Osteocyte (in vitro differentiated cells): Measurements from ENCODE around the gene NDRG2. TPM values are rescaled to one million over a fixed set of nuclear protein-coding genes. Genes with fewer than 3 reads are reported as not detected.

ENCODE experiments used
- DNase-seq: peaks from one replicate; pipeline ENCODE4 v3.0.0; 2021; ENCODE audit warnings: mixed read lengths; ENCODE audit not compliant: unreplicated experiment; ENCODE audit errors: extremely low spot score
- H3K27ac Mint-ChIP-seq: one replicate; pipeline ENCODE4 v1.8.0; 2021; ENCODE audit warnings: mild to moderate bottlenecking, mixed read lengths; ENCODE audit not compliant: unreplicated experiment
- H3K27me3 Mint-ChIP-seq: one replicate; pipeline ENCODE4 v1.8.0; 2021; ENCODE audit warnings: mixed read lengths; ENCODE audit not compliant: unreplicated experiment
- H3K36me3 Mint-ChIP-seq: one replicate; pipeline ENCODE4 v1.8.0; 2021; ENCODE audit warnings: mixed read lengths; ENCODE audit not compliant: unreplicated experiment
- H3K4me1 Mint-ChIP-seq: one replicate; pipeline ENCODE4 v1.8.0; 2021; ENCODE audit warnings: mixed read lengths; ENCODE audit not compliant: unreplicated experiment
- H3K4me3 Mint-ChIP-seq: one replicate; pipeline ENCODE4 v1.8.0; 2021; ENCODE audit warnings: mild to moderate bottlenecking, moderate library complexity, mixed read lengths; ENCODE audit not compliant: unreplicated experiment
- H3K9me3 Mint-ChIP-seq: one replicate; pipeline ENCODE4 v1.8.0; 2021; ENCODE audit warnings: mixed read lengths; ENCODE audit not compliant: unreplicated experiment
- microRNA-seq: library from miRNA; unstranded; fragments of <30 nt; microRNA quantifications from one replicate; pipeline ENCODE4 v1.1.0, GENCODE V29; 2020; ENCODE audit not compliant: unreplicated experiment
- total RNA-seq: library from RNA; stranded (reverse); gene quantifications from 2 replicates; pipeline ENCODE4 v1.2.1, GENCODE V29; 2021
- TF ChIP-seq, protein P1 (sequence below): fragments of 200-600 bp; sonication (generic); IDR thresholded peaks from 2 replicates; pipeline ENCODE4 v1.5.0; 2021; ENCODE audit warnings: antibody characterized with exemption, mild to moderate bottlenecking, moderate library complexity

The NDRG2 gene
- total RNA-seq, 1 donor from 2014 or later: 8.6 TPM

DNA sequence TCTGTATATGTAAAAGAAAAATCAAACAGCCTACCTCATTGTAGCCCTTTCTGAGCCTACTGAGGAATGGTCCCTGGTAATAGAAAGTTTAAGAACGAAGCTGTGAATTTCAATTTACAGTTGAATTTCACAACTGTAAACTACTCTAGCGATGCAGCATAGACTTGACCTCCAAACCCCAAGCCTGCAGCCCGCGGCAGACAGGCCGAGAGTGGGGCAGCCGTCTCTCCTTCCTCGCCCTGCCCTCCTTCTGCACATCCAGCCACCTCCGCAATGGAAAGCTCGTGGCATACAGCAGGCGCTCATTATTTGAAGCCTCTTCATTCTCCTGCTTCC is 54.2 kb downstream of the NDRG2 start:
- TF ChIP-seq, protein P1, sequence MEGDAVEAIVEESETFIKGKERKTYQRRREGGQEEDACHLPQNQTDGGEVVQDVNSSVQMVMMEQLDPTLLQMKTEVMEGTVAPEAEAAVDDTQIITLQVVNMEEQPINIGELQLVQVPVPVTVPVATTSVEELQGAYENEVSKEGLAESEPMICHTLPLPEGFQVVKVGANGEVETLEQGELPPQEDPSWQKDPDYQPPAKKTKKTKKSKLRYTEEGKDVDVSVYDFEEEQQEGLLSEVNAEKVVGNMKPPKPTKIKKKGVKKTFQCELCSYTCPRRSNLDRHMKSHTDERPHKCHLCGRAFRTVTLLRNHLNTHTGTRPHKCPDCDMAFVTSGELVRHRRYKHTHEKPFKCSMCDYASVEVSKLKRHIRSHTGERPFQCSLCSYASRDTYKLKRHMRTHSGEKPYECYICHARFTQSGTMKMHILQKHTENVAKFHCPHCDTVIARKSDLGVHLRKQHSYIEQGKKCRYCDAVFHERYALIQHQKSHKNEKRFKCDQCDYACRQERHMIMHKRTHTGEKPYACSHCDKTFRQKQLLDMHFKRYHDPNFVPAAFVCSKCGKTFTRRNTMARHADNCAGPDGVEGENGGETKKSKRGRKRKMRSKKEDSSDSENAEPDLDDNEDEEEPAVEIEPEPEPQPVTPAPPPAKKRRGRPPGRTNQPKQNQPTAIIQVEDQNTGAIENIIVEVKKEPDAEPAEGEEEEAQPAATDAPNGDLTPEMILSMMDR: no peak
- Mint-ChIP-seq H3K4me1 (peaks cover 30% of the 10 kb centered on the region), H3K4me3 (peak overlapping the region; percentile 89), H3K36me3 (no peaks in the 10 kb centered on the region), H3K27me3 (peaks cover 17% of the 10 kb centered on the region), H3K9me3 (no peaks in the 10 kb centered on the region), H3K27ac (peak overlapping the region; percentile 86)
- DNase-seq: no peak

DNA sequence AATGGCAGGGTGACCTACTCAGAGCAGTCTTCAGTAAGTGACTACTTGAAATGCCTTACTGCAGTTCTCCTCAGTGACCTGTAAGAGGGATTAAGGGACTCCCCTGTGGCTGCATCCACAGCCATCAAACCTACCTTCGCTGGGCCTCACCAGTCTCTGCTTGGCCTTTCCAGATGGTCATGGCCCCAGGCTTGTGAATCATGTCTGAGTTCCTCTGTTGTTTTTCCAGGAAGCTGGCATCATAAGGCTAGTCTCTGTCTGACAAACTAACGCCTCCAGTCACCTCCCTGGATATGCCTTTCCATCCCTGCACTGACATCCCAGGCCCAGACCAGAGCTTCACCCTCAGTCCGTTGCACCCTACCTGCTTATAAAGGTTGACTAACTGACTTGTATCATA is 55.5 kb downstream of the NDRG2 start:
- no peak for DNase-seq
- Mint-ChIP-seq H3K4me3 (no peak overlapping the region), H3K4me1 (peaks cover 18% of the 10 kb centered on the region), H3K36me3 (no peaks in the 10 kb centered on the region), H3K9me3 (no peaks in the 10 kb centered on the region), H3K27ac (no peak overlapping the region), H3K27me3 (peaks cover 17% of the 10 kb centered on the region)
- TF ChIP-seq, protein P1: no peak

Small RNA genes within 50 kb of the gene (microRNA-seq; reads per million reads assigned to microRNA genes)
- not detected for gene MIR6717

Other genes starting within 250 kb of the NDRG2 start
- gene RNASE6, start 243.8 kb downstream of the NDRG2 start, total RNA-seq: not detected in 2 replicates
- gene RNASE1, start 222.2 kb downstream of the NDRG2 start, total RNA-seq: not detected in 2 replicates
- gene RNASE3, start 133.7 kb downstream of the NDRG2 start, total RNA-seq: not detected in 2 replicates
- not detected in 2 replicates for gene RNASE2, start 69.6 kb downstream of the NDRG2 start, total RNA-seq
- 58.6 and 63.9 TPM in 2 replicates for gene METTL17, start 35.1 kb downstream of the NDRG2 start, total RNA-seq
- gene SLC39A2, start 25.8 kb downstream of the NDRG2 start, total RNA-seq: 0.60 and 1.1 TPM in 2 replicates
- not detected in 2 replicates for gene TPPP2, start 5.2 kb upstream of the NDRG2 start, total RNA-seq
- not detected in 2 replicates for gene RNASE13, start 9.7 kb upstream of the NDRG2 start, total RNA-seq
- gene RNASE7, start 17.3 kb upstream of the NDRG2 start, total RNA-seq: not detected in 2 replicates
- gene RNASE8, start 32.8 kb upstream of the NDRG2 start, total RNA-seq: not detected in 2 replicates
- 126 and 139 TPM in 2 replicates for gene ARHGEF40, start 45.2 kb upstream of the NDRG2 start, total RNA-seq
- gene ZNF219, start 73.6 kb upstream of the NDRG2 start, total RNA-seq: 20.5 and 25.2 TPM in 2 replicates
- 1.2 TPM in 2 replicates for gene TMEM253, start 76.0 kb upstream of the NDRG2 start, total RNA-seq
- not detected in 2 replicates for gene OR5AU1, start 131.0 kb upstream of the NDRG2 start, total RNA-seq
- gene HNRNPC, start 244.4 kb upstream of the NDRG2 start, total RNA-seq: 424 and 430 TPM in 2 replicates